ENCODE data around the gene CAMK1. TPM values are rescaled to one million over a fixed set of nuclear protein-coding genes. Genes with fewer than 3 reads are reported as not detected.

Gene CAMK1
- total and polyA plus RNA-seq, 9 of the 15 experiments (the other 6 are each of a cell fraction or from before 2014, with no cell fraction given) = 0.23 to 10.7 (median 6.0) TPM

DNA sequence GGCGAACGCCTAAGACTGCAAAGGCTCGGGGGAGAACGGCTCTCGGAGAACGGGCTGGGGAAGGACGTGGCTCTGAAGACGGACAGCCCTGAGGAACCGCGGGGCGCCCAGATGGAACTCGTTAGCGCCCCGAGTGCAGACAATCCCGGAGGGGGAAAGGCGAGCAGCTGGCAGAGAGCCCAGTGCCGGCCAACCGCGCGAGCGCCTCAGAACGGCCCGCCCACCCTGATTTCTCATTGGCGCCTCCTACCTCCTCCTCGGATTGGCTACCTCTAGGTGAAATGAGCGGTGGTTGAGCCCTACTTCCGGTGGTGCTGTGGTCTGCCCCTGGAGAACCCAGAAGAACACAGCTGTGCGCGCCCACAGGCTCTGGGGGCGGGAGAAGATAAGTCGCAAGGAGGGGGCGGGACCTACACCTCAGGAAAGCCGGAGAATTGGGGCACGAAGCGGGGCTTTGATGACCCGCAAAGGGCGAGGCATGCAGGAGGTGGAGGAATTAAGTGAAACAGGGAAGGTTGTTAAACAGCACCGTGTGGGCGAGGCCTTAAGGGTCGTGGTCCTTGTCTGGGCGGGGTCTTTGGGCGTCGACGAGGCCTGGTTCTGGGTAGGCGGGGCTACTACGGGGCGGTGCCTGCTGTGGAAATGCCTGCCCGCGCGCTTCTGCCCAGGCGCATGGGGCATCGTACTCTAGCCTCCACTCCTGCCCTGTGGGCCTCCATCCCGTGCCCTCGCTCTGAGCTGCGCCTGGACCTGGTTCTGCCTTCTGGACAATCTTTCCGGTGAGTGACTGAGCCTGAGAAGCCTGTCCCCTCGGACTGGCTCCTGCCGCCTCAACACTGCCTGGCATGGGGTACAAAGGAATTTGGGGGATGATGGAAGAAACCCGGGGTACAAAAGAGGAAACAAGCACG, 19.8 kb downstream of the CAMK1 start, which contains the start of gene OGG1 (continued):
- TF ChIP-seq, protein P1, sequence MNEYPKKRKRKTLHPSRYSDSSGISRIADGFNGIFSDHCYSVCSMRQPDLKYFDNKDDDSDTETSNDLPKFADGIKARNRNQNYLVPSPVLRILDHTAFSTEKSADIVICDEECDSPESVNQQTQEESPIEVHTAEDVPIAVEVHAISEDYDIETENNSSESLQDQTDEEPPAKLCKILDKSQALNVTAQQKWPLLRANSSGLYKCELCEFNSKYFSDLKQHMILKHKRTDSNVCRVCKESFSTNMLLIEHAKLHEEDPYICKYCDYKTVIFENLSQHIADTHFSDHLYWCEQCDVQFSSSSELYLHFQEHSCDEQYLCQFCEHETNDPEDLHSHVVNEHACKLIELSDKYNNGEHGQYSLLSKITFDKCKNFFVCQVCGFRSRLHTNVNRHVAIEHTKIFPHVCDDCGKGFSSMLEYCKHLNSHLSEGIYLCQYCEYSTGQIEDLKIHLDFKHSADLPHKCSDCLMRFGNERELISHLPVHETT (CRISPR knock-in tag; conservative IDR thresholded peaks at IDR 0.05 in 1 of 2, IDR thresholded peaks at IDR 0.05 in 1 of 2) = peak in 1 of 2 experiments; percentile 78; a peak in 1 of 4 replicates
- TF ChIP-seq, protein P2, sequence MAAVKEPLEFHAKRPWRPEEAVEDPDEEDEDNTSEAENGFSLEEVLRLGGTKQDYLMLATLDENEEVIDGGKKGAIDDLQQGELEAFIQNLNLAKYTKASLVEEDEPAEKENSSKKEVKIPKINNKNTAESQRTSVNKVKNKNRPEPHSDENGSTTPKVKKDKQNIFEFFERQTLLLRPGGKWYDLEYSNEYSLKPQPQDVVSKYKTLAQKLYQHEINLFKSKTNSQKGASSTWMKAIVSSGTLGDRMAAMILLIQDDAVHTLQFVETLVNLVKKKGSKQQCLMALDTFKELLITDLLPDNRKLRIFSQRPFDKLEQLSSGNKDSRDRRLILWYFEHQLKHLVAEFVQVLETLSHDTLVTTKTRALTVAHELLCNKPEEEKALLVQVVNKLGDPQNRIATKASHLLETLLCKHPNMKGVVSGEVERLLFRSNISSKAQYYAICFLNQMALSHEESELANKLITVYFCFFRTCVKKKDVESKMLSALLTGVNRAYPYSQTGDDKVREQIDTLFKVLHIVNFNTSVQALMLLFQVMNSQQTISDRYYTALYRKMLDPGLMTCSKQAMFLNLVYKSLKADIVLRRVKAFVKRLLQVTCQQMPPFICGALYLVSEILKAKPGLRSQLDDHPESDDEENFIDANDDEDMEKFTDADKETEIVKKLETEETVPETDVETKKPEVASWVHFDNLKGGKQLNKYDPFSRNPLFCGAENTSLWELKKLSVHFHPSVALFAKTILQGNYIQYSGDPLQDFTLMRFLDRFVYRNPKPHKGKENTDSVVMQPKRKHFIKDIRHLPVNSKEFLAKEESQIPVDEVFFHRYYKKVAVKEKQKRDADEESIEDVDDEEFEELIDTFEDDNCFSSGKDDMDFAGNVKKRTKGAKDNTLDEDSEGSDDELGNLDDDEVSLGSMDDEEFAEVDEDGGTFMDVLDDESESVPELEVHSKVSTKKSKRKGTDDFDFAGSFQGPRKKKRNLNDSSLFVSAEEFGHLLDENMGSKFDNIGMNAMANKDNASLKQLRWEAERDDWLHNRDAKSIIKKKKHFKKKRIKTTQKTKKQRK (IDR thresholded peaks at IDR 0.05; ENCODE audit: borderline replicate concordance, low read depth, low read length) = no peak
- no peak for TF ChIP-seq EZH2 (IDR thresholded peaks at IDR 0.05; ENCODE audit: borderline replicate concordance, low read depth, low read length)
- TF ChIP-seq ZNF146 (CRISPR knock-in tag; IDR thresholded peaks at IDR 0.05; ENCODE audit: unreplicated experiment) = no peak
- TF ChIP-seq CBX5 (IDR thresholded peaks at IDR 0.05; ENCODE audit: borderline replicate concordance, low read depth) = no peak
- TF ChIP-seq SRSF9 (IDR thresholded peaks at IDR 0.05; ENCODE audit: borderline replicate concordance, low read depth, low read length) = no peak
- no peak for TF ChIP-seq ZBTB43 (CRISPR knock-in tag; IDR thresholded peaks at IDR 0.05)
- TF ChIP-seq ADNP (tag; IDR thresholded peaks at IDR 0.05) = no peak
- TF ChIP-seq, protein P3, sequence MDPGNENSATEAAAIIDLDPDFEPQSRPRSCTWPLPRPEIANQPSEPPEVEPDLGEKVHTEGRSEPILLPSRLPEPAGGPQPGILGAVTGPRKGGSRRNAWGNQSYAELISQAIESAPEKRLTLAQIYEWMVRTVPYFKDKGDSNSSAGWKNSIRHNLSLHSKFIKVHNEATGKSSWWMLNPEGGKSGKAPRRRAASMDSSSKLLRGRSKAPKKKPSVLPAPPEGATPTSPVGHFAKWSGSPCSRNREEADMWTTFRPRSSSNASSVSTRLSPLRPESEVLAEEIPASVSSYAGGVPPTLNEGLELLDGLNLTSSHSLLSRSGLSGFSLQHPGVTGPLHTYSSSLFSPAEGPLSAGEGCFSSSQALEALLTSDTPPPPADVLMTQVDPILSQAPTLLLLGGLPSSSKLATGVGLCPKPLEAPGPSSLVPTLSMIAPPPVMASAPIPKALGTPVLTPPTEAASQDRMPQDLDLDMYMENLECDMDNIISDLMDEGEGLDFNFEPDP (CRISPR knock-in tag; IDR thresholded peaks at IDR 0.05) = no peak
- peak; percentile 56; the same call in 1 of the 2 replicates for TF ChIP-seq ELF4 (CRISPR knock-in tag; IDR thresholded peaks at IDR 0.05)
